ENCODE data around the gene FYCO1.

FYCO1 gene

GRCh38 chr3:45966371-45966791 is 29.2 kb downstream of the FYCO1 start:
- TF ChIP-seq GATA3 (IDR thresholded peaks at IDR 0.05; ENCODE audit: low read depth, low read length), result no peak
- TF ChIP-seq GATA2 (IDR thresholded peaks at IDR 0.05; ENCODE audit: low read depth, low read length), result no peak

GRCh38 chr3:45965653-45966052 is 30.0 kb downstream of the FYCO1 start:
- no peak for TF ChIP-seq GATA3 (IDR thresholded peaks at IDR 0.05; ENCODE audit: low read depth, low read length)
- TF ChIP-seq GATA2 (IDR thresholded peaks at IDR 0.05; ENCODE audit: low read depth, low read length), result no peak

- TF ChIP-seq GATA2 (IDR thresholded peaks at IDR 0.05; ENCODE audit: low read depth, low read length) (no peak), GATA3 (IDR thresholded peaks at IDR 0.05; ENCODE audit: low read depth, low read length) (no peak)
Measured at GRCh38 chr3:45965253-45965652, 30.4 kb downstream of the FYCO1 start.

GRCh38 chr3:45964139-45964538 is 31.5 kb downstream of the FYCO1 start:
- TF ChIP-seq GATA2 (IDR thresholded peaks at IDR 0.05; ENCODE audit: low read depth, low read length), result no peak

GRCh38 chr3:45962033-45962432 is 33.6 kb downstream of the FYCO1 start:
- TF ChIP-seq GATA2 (IDR thresholded peaks at IDR 0.05; ENCODE audit: low read depth, low read length), result no peak
- TF ChIP-seq GATA3 (IDR thresholded peaks at IDR 0.05; ENCODE audit: low read depth, low read length), result no peak

- TF ChIP-seq GATA3 (IDR thresholded peaks at IDR 0.05; ENCODE audit: low read depth, low read length) (no peak), GATA2 (IDR thresholded peaks at IDR 0.05; ENCODE audit: low read depth, low read length) (no peak)
Measured at GRCh38 chr3:45960289-45960688, 35.3 kb downstream of the FYCO1 start.

GRCh38 chr3:45959201-45959600 is 36.4 kb downstream of the FYCO1 start:
- no peak for TF ChIP-seq GATA3 (IDR thresholded peaks at IDR 0.05; ENCODE audit: low read depth, low read length)
- no peak for TF ChIP-seq GATA2 (IDR thresholded peaks at IDR 0.05; ENCODE audit: low read depth, low read length)

- TF ChIP-seq GATA3 (IDR thresholded peaks at IDR 0.05; ENCODE audit: low read depth, low read length), result no peak
- no peak for TF ChIP-seq GATA2 (IDR thresholded peaks at IDR 0.05; ENCODE audit: low read depth, low read length)
Measured at GRCh38 chr3:45958321-45958791, 37.3 kb downstream of the FYCO1 start.

GRCh38 chr3:45957586-45957985 is 38.0 kb downstream of the FYCO1 start:
- TF ChIP-seq GATA2 (IDR thresholded peaks at IDR 0.05; ENCODE audit: low read depth, low read length) (no peak), GATA3 (IDR thresholded peaks at IDR 0.05; ENCODE audit: low read depth, low read length) (no peak)

GRCh38 chr3:45955706-45956105 is 39.9 kb downstream of the FYCO1 start:
- TF ChIP-seq GATA3 (IDR thresholded peaks at IDR 0.05; ENCODE audit: low read depth, low read length) (no peak), GATA2 (IDR thresholded peaks at IDR 0.05; ENCODE audit: low read depth, low read length) (no peak)

GRCh38 chr3:45955017-45955647 is 40.5 kb downstream of the FYCO1 start:
- TF ChIP-seq GATA3 (IDR thresholded peaks at IDR 0.05; ENCODE audit: low read depth, low read length), result no peak
- TF ChIP-seq GATA2 (IDR thresholded peaks at IDR 0.05; ENCODE audit: low read depth, low read length), result no peak

- TF ChIP-seq GATA2 (IDR thresholded peaks at IDR 0.05; ENCODE audit: low read depth, low read length) (no peak), GATA3 (IDR thresholded peaks at IDR 0.05; ENCODE audit: low read depth, low read length) (no peak)
Measured at GRCh38 chr3:45954306-45954705, 41.3 kb downstream of the FYCO1 start.

GRCh38 chr3:45953536-45953935 is 42.1 kb downstream of the FYCO1 start:
- TF ChIP-seq GATA3 (IDR thresholded peaks at IDR 0.05; ENCODE audit: low read depth, low read length), result no peak

- TF ChIP-seq GATA3 (IDR thresholded peaks at IDR 0.05; ENCODE audit: low read depth, low read length), result no peak
- TF ChIP-seq GATA2 (IDR thresholded peaks at IDR 0.05; ENCODE audit: low read depth, low read length), result no peak
Measured at GRCh38 chr3:45952456-45952855, 43.2 kb downstream of the FYCO1 start.

- TF ChIP-seq GATA3 (IDR thresholded peaks at IDR 0.05; ENCODE audit: low read depth, low read length) (no peak), GATA2 (IDR thresholded peaks at IDR 0.05; ENCODE audit: low read depth, low read length) (no peak)
Measured at GRCh38 chr3:45951946-45952345, 43.7 kb downstream of the FYCO1 start.
